GM23338 (cell line): ENCODE measurements around the gene LDB3. TPM values are rescaled to one million over a fixed set of nuclear protein-coding genes. Genes with fewer than 3 reads are reported as not detected.

Experiments used
- ATAC-seq: fragments of 200-7000 bp; cut with Tn5 transposase; 3 replicates; pipeline ENCODE4 v1.9.1; 2020
- DNase-seq: peaks from one replicate; pipeline ENCODE4 v3.0.0-alpha.2; 2015; ENCODE audit warnings: low spot score
- H2AFZ ChIP-seq: fragments of 200-600 bp; sonication (generic); 2 replicates; pipeline ENCODE4 v1.8.0; 2016; ENCODE audit warnings: antibody characterized with exemption, mild to moderate bottlenecking, moderate library complexity
- H3F3A ChIP-seq: fragments of 200-600 bp; sonication (generic); replicated peaks from 2 replicates; pipeline ENCODE4 v1.8.0; 2017; ENCODE audit warnings: antibody characterized with exemption, mixed run types, low read depth
- H3K27ac ChIP-seq: fragments of 200-600 bp; sonication (generic); 2 replicates; pipeline ENCODE4 v1.6.1; 2016; ENCODE audit warnings: low read depth
- H3K27me3 ChIP-seq: fragments of 200-600 bp; sonication (generic); 2 replicates; pipeline ENCODE4 v1.8.0; 2016; ENCODE audit warnings: mild to moderate bottlenecking, mixed run types, moderate library complexity; ENCODE audit not compliant: insufficient read depth
- H3K36me3 ChIP-seq: fragments of 200-600 bp; sonication (generic); 2 replicates; pipeline ENCODE4 v1.8.0; 2016; ENCODE audit warnings: mild to moderate bottlenecking; ENCODE audit not compliant: insufficient read depth
- H3K4me1 ChIP-seq: fragments of 200-600 bp; sonication (generic); 2 replicates; pipeline ENCODE4 v1.8.0; 2016; ENCODE audit warnings: mild to moderate bottlenecking, moderate library complexity; ENCODE audit not compliant: insufficient read depth
- H3K4me2 ChIP-seq: fragments of 200-600 bp; sonication (generic); 2 replicates; pipeline ENCODE4 v1.7.1; 2017; ENCODE audit warnings: mixed run types
- H3K4me3 ChIP-seq: fragments of 200-600 bp; sonication (generic); 2 replicates; pipeline ENCODE4 v1.6.1; 2016; ENCODE audit warnings: mixed run types
- H3K79me2 ChIP-seq: fragments of 200-600 bp; sonication (generic); replicated peaks from 2 replicates; pipeline ENCODE4 v1.8.0; 2017; ENCODE audit warnings: mild to moderate bottlenecking; ENCODE audit not compliant: insufficient read depth
- H3K9me2 ChIP-seq: fragments of 200-600 bp; sonication (generic); 2 replicates; pipeline ENCODE4 v1.8.0; 2017; ENCODE audit not compliant: insufficient read depth
- H4K20me1 ChIP-seq: fragments of 200-600 bp; sonication (generic); replicated peaks from 2 replicates; pipeline ENCODE4 v1.8.0; 2017; ENCODE audit warnings: mild to moderate bottlenecking; ENCODE audit not compliant: insufficient read depth
- H3K27ac Mint-ChIP-seq: 2 replicates; pipeline ENCODE4 v1.8.0; 2020; ENCODE audit warnings: inconsistent platforms, mild to moderate bottlenecking, moderate library complexity, mixed read lengths
- H3K27me3 Mint-ChIP-seq: 3 replicates; pipeline ENCODE4 v1.8.0; 2022; ENCODE audit warnings: low read depth, mild to moderate bottlenecking, moderate library complexity, mixed read lengths, inconsistent platforms; ENCODE audit not compliant: insufficient read depth, poor library complexity
- H3K36me3 Mint-ChIP-seq: 3 replicates; pipeline ENCODE4 v1.8.0; 2021; ENCODE audit warnings: low read depth, mild to moderate bottlenecking, inconsistent platforms, moderate library complexity, mixed read lengths
- H3K4me1 Mint-ChIP-seq: 3 replicates; pipeline ENCODE4 v1.8.0; 2020; ENCODE audit warnings: mild to moderate bottlenecking, inconsistent platforms, mixed read lengths
- H3K4me3 Mint-ChIP-seq: 3 replicates; pipeline ENCODE4 v1.8.0; 2021; ENCODE audit warnings: moderate library complexity, mild to moderate bottlenecking, inconsistent platforms, mixed read lengths
- H3K9me3 Mint-ChIP-seq: 3 replicates; pipeline ENCODE4 v1.8.0; 2020; ENCODE audit warnings: moderate library complexity, mild to moderate bottlenecking, inconsistent platforms, mixed read lengths
- CREB1 ChIP-seq: fragments of 250-450 bp; sonication (Bioruptor Pico); IDR thresholded peaks from 2 replicates; pipeline ENCODE4 v1.5.0; 2020; ENCODE audit warnings: low read depth, mild to moderate bottlenecking, moderate library complexity
- CTCF ChIP-seq, 2 experiments: fragments of 200-600 bp in 1 of 2; sonication (generic) in 1 of 2; conservative IDR thresholded peaks; 2 replicates each; pipeline versions ENCODE4 v1.5.1 to v1.6.1; 2016 to 2017; ENCODE audit warnings: antibody characterized with exemption in 2 of 2, low read depth in 2 of 2, mild to moderate bottlenecking in 2 of 2, moderate library complexity in 1 of 2
- EZH2 ChIP-seq: fragments of 200-600 bp; sonication (generic); IDR thresholded peaks from one replicate; pipeline ENCODE4 v1.8.0; 2017; ENCODE audit warnings: antibody characterized with exemption, mild to moderate bottlenecking, low read depth; ENCODE audit not compliant: unreplicated experiment
- EZH2phosphoT487 ChIP-seq: fragments of 200-600 bp; sonication (generic); IDR thresholded peaks from one replicate; pipeline ENCODE4 v1.8.1; 2018; ENCODE audit warnings: antibody characterized with exemption; ENCODE audit not compliant: unreplicated experiment
- JUNB ChIP-seq: IDR thresholded peaks from one replicate; pipeline ENCODE4 v1.6.1; 2016; ENCODE audit warnings: antibody characterized with exemption; ENCODE audit not compliant: unreplicated experiment
- STAT1 ChIP-seq: IDR thresholded peaks from one replicate; pipeline ENCODE4 v1.6.1; 2016; ENCODE audit warnings: antibody characterized with exemption; ENCODE audit not compliant: unreplicated experiment
- polyA plus RNA-seq: library from polyadenylated mRNA; unstranded; fragments of >200 nt; fragmentation: Nextera tagmentation; extraction: Ambion mirVana; gene quantifications from 2 replicates; pipeline ENCODE4 v1.2.1, GENCODE V29; 2016
- total RNA-seq: library from RNA; depleted of rRNA; stranded (reverse); fragments of >200 nt; shearing (Covaris generic); gene quantifications from 2 replicates; pipeline ENCODE4 v1.2.3, GENCODE V29; 2014
- TF ChIP-seq, protein P1 (sequence below): fragments of 250-450 bp; sonication (Bioruptor Pico); IDR thresholded peaks from 2 replicates; pipeline ENCODE4 v1.5.0; 2020; ENCODE audit warnings: mild to moderate bottlenecking, moderate library complexity

Gene LDB3
- total and polyA plus RNA-seq, 2 experiments from 2014 or later = 0.14 to 0.16 TPM

DNA sequence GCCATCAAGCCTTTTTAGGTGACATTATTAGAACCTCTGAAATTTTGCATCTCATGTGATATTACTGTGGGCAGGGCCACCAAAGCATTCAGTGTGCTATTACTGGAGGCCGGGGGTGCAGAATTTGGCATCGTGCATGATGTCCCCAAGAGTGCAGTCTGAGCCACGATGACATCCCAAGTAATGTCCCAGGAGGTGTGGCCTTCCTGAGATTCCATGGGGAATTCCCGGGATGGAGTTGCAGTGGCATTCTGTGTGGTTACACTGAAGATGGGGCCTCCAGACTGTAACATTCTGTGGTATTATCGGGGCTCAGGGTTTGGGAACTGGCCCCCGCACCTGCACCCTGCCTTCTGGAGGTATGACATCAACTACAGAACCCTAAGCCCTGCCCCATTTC lies 9.1 kb downstream of the LDB3 start:
- no peak overlapping the region for H3K4me3 ChIP-seq
- Mint-ChIP-seq H3K36me3 (no peaks in the 10 kb centered on the region), H3K27me3 (peaks cover 9% of the 10 kb centered on the region), H3K4me3 (no peak overlapping the region), H3K9me3 (no peaks in the 10 kb centered on the region), H3K4me1 (peaks cover 35% of the 10 kb centered on the region), H3K27ac (no peak overlapping the region)
- DNase-seq (no peak), ATAC-seq (no peak)
- H2AFZ ChIP-seq = no peak overlapping the region
- H3K36me3 ChIP-seq = no peaks in the 10 kb centered on the region
- no peaks in the 10 kb centered on the region for H3F3A ChIP-seq
- TF ChIP-seq EZH2 (no peak), CTCF (conservative IDR thresholded peaks at IDR 0.05; ENCODE audit: low read depth in 2 of 2) (no peak)
- no peaks in the 10 kb centered on the region for H3K4me1 ChIP-seq
- H3K79me2 ChIP-seq = no peaks in the 10 kb centered on the region
- no peaks in the 10 kb centered on the region for H4K20me1 ChIP-seq
- H3K27me3 ChIP-seq = no peaks in the 10 kb centered on the region
- no peak overlapping the region for H3K27ac ChIP-seq
- no peaks in the 10 kb centered on the region for H3K9me2 ChIP-seq
- H3K4me2 ChIP-seq = no peak overlapping the region

DNA sequence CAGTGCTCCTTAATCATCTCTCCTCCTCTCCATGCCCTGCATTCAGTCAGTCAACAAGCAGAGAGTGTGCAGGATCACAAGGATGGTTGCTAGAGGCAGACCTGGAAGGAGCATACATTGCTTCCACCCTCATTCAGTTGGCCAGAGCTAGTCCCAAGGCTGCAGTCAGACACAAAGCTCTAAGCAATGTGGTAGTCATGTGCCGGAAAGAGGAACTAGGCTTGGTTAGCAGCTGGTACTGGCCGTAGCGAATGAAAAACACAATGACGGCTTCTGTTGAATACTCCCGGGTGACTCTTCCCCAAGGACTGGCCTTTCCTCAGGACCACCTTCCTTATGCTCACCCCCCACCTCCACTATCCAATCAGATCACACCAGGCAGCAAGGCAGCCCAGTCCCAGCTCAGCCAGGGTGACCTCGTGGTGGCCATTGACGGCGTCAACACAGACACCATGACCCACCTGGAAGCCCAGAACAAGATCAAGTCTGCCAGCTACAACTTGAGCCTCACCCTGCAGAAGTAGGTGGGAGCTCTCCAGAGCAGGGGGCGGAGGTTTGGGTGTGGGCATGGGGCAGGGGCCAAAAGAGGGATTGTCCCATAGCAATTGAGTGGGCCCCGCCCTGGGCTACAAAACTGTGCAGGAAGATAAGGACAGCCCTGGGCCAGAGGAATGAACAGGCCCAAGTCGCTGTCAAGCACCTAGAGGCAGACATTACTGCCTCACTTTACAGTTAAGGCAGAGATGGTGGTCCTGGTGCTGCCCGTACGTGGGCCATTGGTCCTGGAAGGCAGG lies 10.9 kb downstream of the LDB3 start:
- H3K4me1 Mint-ChIP-seq = peaks cover 18% of the 10 kb centered on the region

More for the DNA sequence above, 10.9 kb downstream of the LDB3 start:
- TF ChIP-seq STAT1 (no peak), JUNB (no peak), CREB1 (no peak), EZH2phosphoT487 (no peak), EZH2 (no peak)
- TF ChIP-seq, protein P1, sequence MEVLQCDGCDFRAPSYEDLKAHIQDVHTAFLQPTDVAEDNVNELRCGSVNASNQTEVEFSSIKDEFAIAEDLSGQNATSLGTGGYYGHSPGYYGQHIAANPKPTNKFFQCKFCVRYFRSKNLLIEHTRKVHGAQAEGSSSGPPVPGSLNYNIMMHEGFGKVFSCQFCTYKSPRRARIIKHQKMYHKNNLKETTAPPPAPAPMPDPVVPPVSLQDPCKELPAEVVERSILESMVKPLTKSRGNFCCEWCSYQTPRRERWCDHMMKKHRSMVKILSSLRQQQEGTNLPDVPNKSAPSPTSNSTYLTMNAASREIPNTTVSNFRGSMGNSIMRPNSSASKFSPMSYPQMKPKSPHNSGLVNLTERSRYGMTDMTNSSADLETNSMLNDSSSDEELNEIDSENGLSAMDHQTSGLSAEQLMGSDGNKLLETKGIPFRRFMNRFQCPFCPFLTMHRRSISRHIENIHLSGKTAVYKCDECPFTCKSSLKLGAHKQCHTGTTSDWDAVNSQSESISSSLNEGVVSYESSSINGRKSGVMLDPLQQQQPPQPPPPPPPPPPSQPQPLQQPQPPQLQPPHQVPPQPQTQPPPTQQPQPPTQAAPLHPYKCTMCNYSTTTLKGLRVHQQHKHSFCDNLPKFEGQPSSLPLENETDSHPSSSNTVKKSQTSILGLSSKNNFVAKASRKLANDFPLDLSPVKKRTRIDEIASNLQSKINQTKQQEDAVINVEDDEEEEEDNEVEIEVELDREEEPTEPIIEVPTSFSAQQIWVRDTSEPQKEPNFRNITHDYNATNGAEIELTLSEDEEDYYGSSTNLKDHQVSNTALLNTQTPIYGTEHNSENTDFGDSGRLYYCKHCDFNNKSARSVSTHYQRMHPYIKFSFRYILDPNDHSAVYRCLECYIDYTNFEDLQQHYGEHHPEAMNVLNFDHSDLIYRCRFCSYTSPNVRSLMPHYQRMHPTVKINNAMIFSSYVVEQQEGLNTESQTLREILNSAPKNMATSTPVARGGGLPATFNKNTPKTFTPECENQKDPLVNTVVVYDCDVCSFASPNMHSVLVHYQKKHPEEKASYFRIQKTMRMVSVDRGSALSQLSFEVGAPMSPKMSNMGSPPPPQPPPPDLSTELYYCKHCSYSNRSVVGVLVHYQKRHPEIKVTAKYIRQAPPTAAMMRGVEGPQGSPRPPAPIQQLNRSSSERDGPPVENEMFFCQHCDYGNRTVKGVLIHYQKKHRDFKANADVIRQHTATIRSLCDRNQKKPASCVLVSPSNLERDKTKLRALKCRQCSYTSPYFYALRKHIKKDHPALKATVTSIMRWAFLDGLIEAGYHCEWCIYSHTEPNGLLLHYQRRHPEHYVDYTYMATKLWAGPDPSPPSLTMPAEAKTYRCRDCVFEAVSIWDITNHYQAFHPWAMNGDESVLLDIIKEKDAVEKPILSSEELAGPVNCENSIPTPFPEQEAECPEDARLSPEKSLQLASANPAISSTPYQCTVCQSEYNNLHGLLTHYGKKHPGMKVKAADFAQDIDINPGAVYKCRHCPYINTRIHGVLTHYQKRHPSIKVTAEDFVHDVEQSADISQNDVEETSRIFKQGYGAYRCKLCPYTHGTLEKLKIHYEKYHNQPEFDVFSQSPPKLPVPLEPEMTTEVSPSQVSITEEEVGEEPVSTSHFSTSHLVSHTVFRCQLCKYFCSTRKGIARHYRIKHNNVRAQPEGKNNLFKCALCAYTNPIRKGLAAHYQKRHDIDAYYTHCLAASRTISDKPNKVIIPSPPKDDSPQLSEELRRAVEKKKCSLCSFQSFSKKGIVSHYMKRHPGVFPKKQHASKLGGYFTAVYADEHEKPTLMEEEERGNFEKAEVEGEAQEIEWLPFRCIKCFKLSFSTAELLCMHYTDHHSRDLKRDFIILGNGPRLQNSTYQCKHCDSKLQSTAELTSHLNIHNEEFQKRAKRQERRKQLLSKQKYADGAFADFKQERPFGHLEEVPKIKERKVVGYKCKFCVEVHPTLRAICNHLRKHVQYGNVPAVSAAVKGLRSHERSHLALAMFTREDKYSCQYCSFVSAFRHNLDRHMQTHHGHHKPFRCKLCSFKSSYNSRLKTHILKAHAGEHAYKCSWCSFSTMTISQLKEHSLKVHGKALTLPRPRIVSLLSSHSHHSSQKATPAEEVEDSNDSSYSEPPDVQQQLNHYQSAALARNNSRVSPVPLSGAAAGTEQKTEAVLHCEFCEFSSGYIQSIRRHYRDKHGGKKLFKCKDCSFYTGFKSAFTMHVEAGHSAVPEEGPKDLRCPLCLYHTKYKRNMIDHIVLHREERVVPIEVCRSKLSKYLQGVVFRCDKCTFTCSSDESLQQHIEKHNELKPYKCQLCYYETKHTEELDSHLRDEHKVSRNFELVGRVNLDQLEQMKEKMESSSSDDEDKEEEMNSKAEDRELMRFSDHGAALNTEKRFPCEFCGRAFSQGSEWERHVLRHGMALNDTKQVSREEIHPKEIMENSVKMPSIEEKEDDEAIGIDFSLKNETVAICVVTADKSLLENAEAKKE (CRISPR knock-in tag) = no peak
- no peaks in the 10 kb centered on the region for H4K20me1 ChIP-seq
- H3K27ac ChIP-seq = no peak overlapping the region
- no peak overlapping the region for H3K4me3 Mint-ChIP-seq
- no peaks in the 10 kb centered on the region for H3K9me2 ChIP-seq
- H3F3A ChIP-seq = no peaks in the 10 kb centered on the region
- H3K27me3 ChIP-seq = no peaks in the 10 kb centered on the region
- H3K27ac Mint-ChIP-seq = no peak overlapping the region
- H3K9me3 Mint-ChIP-seq = no peaks in the 10 kb centered on the region
- peaks cover 13% of the 10 kb centered on the region for H3K27me3 Mint-ChIP-seq
- no peaks in the 10 kb centered on the region for H3K4me1 ChIP-seq
- H2AFZ ChIP-seq = no peak overlapping the region
- H3K36me3 Mint-ChIP-seq = no peaks in the 10 kb centered on the region
- no peak for ATAC-seq
- no peaks in the 10 kb centered on the region for H3K36me3 ChIP-seq
- no peak overlapping the region for H3K4me3 ChIP-seq
- DNase-seq = no peak
- H3K4me2 ChIP-seq = no peak overlapping the region
- no peaks in the 10 kb centered on the region for H3K79me2 ChIP-seq
